Measurements from ENCODE around the gene TENM4.

The TENM4 gene

GRCh38 chr11:78704811-78705210 is 736.0 kb downstream of the TENM4 start:
- TF ChIP-seq CTCF (IDR thresholded peaks at IDR 0.05) = no peak
- no peaks in the 10 kb centered on the region for H3K9me3 Mint-ChIP-seq
- H3K36me3 Mint-ChIP-seq (ENCODE audit: low read depth) = peaks cover 83% of the 10 kb centered on the region
- H3K4me3 Mint-ChIP-seq = no peak overlapping the region
- H3K27ac Mint-ChIP-seq = peak overlapping the region; percentile 30
- peaks cover 2% of the 10 kb centered on the region for H3K27me3 Mint-ChIP-seq (ENCODE audit: low read depth, poor library complexity)
- H3K4me1 Mint-ChIP-seq = peaks cover 6% of the 10 kb centered on the region
- DNase-seq = no peak

- H3K9me3 Mint-ChIP-seq = no peaks in the 10 kb centered on the region
- DNase-seq = no peak
- H3K4me1 Mint-ChIP-seq = peaks cover 26% of the 10 kb centered on the region
- no peak for TF ChIP-seq CTCF (IDR thresholded peaks at IDR 0.05)
- H3K27me3 Mint-ChIP-seq (ENCODE audit: low read depth, poor library complexity) = peaks cover 10% of the 10 kb centered on the region
- H3K4me3 Mint-ChIP-seq = no peak overlapping the region
- peaks cover 85% of the 10 kb centered on the region for H3K36me3 Mint-ChIP-seq (ENCODE audit: low read depth)
- peak overlapping the region; percentile 14 for H3K27ac Mint-ChIP-seq
Measured at GRCh38 chr11:78699609-78700135, 741.2 kb downstream of the TENM4 start.

- no peak overlapping the region for H3K27ac Mint-ChIP-seq
- DNase-seq = no peak
- H3K4me3 Mint-ChIP-seq = no peak overlapping the region
- H3K9me3 Mint-ChIP-seq = no peaks in the 10 kb centered on the region
- no peak for TF ChIP-seq CTCF (IDR thresholded peaks at IDR 0.05)
- H3K27me3 Mint-ChIP-seq (ENCODE audit: low read depth, poor library complexity) = peaks cover 10% of the 10 kb centered on the region
- H3K4me1 Mint-ChIP-seq = peaks cover 26% of the 10 kb centered on the region
- peaks cover 91% of the 10 kb centered on the region for H3K36me3 Mint-ChIP-seq (ENCODE audit: low read depth)
Measured at GRCh38 chr11:78698612-78699011, 742.2 kb downstream of the TENM4 start.

GRCh38 chr11:78696177-78696576 is 744.7 kb downstream of the TENM4 start:
- Mint-ChIP-seq H3K4me3 (no peak overlapping the region), H3K36me3 (ENCODE audit: low read depth) (peaks cover 90% of the 10 kb centered on the region), H3K4me1 (peaks cover 27% of the 10 kb centered on the region), H3K9me3 (no peaks in the 10 kb centered on the region), H3K27me3 (ENCODE audit: low read depth, poor library complexity) (peaks cover 10% of the 10 kb centered on the region), H3K27ac (no peak overlapping the region)
- no peak for DNase-seq
- TF ChIP-seq CTCF (IDR thresholded peaks at IDR 0.05) = no peak

GRCh38 chr11:78694152-78694551 is 746.7 kb downstream of the TENM4 start:
- H3K4me1 Mint-ChIP-seq = peaks cover 28% of the 10 kb centered on the region
- DNase-seq = no peak
- peaks cover 13% of the 10 kb centered on the region for H3K27me3 Mint-ChIP-seq (ENCODE audit: low read depth, poor library complexity)
- no peaks in the 10 kb centered on the region for H3K9me3 Mint-ChIP-seq
- no peak for TF ChIP-seq CTCF (IDR thresholded peaks at IDR 0.05)
- peaks cover 87% of the 10 kb centered on the region for H3K36me3 Mint-ChIP-seq (ENCODE audit: low read depth)
- H3K27ac Mint-ChIP-seq = peak overlapping the region; percentile 33
- H3K4me3 Mint-ChIP-seq = no peak overlapping the region

- no peak for TF ChIP-seq CTCF (IDR thresholded peaks at IDR 0.05)
- H3K36me3 Mint-ChIP-seq (ENCODE audit: low read depth) = peaks cover 90% of the 10 kb centered on the region
- H3K27me3 Mint-ChIP-seq (ENCODE audit: low read depth, poor library complexity) = peaks cover 10% of the 10 kb centered on the region
- H3K27ac Mint-ChIP-seq = no peak overlapping the region
- no peak for DNase-seq
- no peaks in the 10 kb centered on the region for H3K9me3 Mint-ChIP-seq
- peaks cover 14% of the 10 kb centered on the region for H3K4me1 Mint-ChIP-seq
- no peak overlapping the region for H3K4me3 Mint-ChIP-seq
Measured at GRCh38 chr11:78691215-78691614, 749.6 kb downstream of the TENM4 start.

All from nephron progenitor cell (in vitro differentiated cells).